ENCODE results near the gene AKAP8L. TPM values are rescaled to one million over a fixed set of nuclear protein-coding genes. Genes with fewer than 3 reads are reported as not detected.

Gene AKAP8L
- total and polyA plus RNA-seq, 2 of the 8 experiments (the other 6 are each of a cell fraction or from before 2014, with no cell fraction given), result 75.1 to 138 TPM

- TF ChIP-seq POU5F1 (IDR thresholded peaks at IDR 0.05; ENCODE audit: low read depth, low read length), result no peak
Observed at GRCh38 chr19:15464394-15465385, 45.9 kb upstream of the AKAP8L start, which contains the start of gene RASAL3 (continued).

Measured in H1 (cell line).